Nephron (organoid): ENCODE results near the gene TRIM28.
"Not testable (repeated sequence)": the region's sequence is repeated elsewhere in the genome, so short reads cannot be mapped to it uniquely, and the experiment has no call there.

ENCODE experiments used
- H3K27ac Mint-ChIP-seq, 3 experiments: 2 replicates each; pipeline ENCODE4 v1.8.0; 2020; ENCODE audit warnings: mixed read lengths in 3 of 3, mild to moderate bottlenecking in 2 of 3, moderate library complexity in 1 of 3
- H3K27me3 Mint-ChIP-seq: 2 replicates; pipeline ENCODE4 v1.8.0; 2021; ENCODE audit warnings: low read depth, mild to moderate bottlenecking, moderate library complexity, mixed read lengths
- H3K36me3 Mint-ChIP-seq: 2 replicates; pipeline ENCODE4 v1.8.0; 2020; ENCODE audit warnings: low read depth, mixed read lengths
- H3K4me1 Mint-ChIP-seq: 2 replicates; pipeline ENCODE4 v1.8.0; 2020; ENCODE audit warnings: mixed read lengths
- H3K4me3 Mint-ChIP-seq, 3 experiments: 2 replicates each; pipeline ENCODE4 v1.8.0; 2020; ENCODE audit warnings: mild to moderate bottlenecking in 3 of 3, mixed read lengths in 3 of 3, moderate library complexity in 2 of 3
- H3K9me3 Mint-ChIP-seq: 2 replicates; pipeline ENCODE4 v1.8.0; 2020; ENCODE audit warnings: mixed read lengths
- TF ChIP-seq, protein P1 (sequence below), 3 experiments: fragments of 200-600 bp; sonication (generic); IDR thresholded peaks; one replicate each; pipeline ENCODE4 v1.5.0; 2021; ENCODE audit warnings: antibody characterized with exemption in 3 of 3; ENCODE audit not compliant: unreplicated experiment in 3 of 3

The TRIM28 gene

DNA sequence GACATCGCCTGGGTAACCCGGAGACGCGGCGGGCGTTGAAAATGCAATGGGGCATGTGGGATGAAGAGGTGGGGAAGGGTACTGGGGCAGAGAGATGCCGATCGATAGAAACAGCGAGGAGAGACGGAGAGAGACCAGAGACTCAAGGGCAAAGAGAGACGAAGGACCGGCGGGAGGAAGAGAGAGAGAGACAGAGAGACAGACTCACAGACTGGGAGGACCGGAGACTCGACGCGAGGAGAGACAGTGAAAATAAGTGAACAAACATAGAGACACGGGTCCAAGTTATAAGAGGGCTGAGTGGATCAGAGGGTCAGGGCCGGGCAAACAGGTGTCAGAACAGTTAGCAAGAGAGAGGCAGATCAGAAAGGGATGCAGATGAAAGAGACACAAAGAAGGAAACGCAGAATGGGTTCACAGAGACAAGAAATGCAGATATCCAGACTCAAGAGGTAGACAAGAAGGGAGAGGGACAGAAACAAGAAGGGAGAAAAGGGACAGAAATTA is 29.8 kb downstream of the TRIM28 start:
- Mint-ChIP-seq H3K27ac (peak overlapping the region; percentile 95 to 99 (median 98)), H3K4me3 (peak overlapping the region; percentile 91 to 95 (median 92)), H3K4me1 (peaks cover 27% of the 10 kb centered on the region), H3K36me3 (peaks cover 6% of the 10 kb centered on the region), H3K27me3 (no peaks in the 10 kb centered on the region), H3K9me3 (no peaks in the 10 kb centered on the region)
- TF ChIP-seq, protein P1, sequence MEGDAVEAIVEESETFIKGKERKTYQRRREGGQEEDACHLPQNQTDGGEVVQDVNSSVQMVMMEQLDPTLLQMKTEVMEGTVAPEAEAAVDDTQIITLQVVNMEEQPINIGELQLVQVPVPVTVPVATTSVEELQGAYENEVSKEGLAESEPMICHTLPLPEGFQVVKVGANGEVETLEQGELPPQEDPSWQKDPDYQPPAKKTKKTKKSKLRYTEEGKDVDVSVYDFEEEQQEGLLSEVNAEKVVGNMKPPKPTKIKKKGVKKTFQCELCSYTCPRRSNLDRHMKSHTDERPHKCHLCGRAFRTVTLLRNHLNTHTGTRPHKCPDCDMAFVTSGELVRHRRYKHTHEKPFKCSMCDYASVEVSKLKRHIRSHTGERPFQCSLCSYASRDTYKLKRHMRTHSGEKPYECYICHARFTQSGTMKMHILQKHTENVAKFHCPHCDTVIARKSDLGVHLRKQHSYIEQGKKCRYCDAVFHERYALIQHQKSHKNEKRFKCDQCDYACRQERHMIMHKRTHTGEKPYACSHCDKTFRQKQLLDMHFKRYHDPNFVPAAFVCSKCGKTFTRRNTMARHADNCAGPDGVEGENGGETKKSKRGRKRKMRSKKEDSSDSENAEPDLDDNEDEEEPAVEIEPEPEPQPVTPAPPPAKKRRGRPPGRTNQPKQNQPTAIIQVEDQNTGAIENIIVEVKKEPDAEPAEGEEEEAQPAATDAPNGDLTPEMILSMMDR (IDR thresholded peaks at IDR 0.05; ENCODE audit: unreplicated experiment in 3 of 3) = no peak

DNA sequence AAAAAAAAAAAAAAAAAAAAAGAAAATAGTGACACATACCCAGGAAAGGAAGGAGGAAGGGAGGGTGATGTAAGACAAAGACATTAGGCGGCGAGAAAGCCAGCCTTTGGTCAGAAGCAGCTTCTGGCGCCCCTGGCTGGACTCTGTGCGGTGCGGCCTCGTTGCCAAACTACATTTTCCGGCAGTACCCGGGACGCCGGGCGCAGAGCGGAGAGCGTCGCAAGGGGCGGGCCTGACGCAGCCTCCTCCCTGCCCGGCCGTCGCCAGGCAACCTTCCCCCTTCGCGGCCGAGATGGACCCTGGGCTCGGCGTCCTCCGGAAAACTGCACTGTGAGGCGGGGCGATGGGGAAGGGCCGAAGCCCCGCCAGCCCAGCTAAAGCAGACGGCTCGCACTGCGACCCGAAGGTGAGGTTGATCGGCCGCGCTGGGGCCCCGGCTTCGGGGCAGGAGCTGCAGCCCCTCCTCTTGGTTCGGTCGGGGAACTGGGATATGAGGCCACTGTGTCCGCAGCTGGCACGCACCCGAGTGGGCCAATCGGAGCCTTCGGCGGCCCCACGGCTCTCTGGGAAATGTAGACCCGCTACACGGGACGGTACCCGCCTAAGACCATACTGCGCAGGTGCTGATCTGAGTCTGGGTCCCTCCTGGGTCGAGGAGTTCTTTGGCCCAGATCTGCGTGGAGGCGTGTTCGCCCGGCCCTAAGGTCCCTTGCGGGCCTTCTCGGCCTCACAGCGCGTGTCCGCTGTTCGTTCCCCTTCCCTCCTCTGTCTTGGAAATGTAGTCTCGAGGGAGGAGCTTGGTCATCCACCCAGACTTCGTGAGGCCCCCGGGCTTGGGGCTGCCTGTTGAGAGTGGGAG is 31.5 kb downstream of the TRIM28 start:
- Mint-ChIP-seq H3K4me3 (peak overlapping the region; percentile 92 to 95 (median 92)), H3K27ac (peak overlapping the region; percentile 98 to 99 (median 99))
- TF ChIP-seq, protein P1 (IDR thresholded peaks at IDR 0.05; ENCODE audit: unreplicated experiment in 3 of 3) = peak in 1 of 3 experiments; percentile 26

DNA sequence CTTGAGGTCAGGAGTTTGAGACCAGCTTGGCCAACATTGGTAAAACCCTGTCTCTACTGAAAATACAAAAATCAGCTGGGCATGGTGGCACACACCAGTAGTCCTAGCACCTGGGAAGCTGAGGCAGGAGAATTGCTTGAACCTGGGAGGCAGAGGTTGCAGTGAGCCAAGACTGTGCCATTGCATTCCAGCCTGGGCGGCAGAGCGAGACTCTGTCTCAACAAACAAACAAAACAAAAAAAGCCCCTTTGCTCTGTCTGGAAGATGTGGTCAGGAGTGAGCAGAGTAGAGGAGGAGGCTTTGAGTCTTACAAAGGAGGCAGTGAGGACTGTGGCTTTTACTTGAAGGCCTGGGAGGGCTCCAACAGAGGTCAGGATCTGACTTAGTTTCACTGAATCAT is 33.7 kb downstream of the TRIM28 start:
- not testable (repeated sequence) for H3K27me3 Mint-ChIP-seq

More for the DNA sequence above, 31.5 kb downstream of the TRIM28 start:
- H3K4me1 Mint-ChIP-seq = peaks cover 37% of the 10 kb centered on the region
- no peaks in the 10 kb centered on the region for H3K9me3 Mint-ChIP-seq
- no peaks in the 10 kb centered on the region for H3K27me3 Mint-ChIP-seq
- peaks cover 6% of the 10 kb centered on the region for H3K36me3 Mint-ChIP-seq

DNA sequence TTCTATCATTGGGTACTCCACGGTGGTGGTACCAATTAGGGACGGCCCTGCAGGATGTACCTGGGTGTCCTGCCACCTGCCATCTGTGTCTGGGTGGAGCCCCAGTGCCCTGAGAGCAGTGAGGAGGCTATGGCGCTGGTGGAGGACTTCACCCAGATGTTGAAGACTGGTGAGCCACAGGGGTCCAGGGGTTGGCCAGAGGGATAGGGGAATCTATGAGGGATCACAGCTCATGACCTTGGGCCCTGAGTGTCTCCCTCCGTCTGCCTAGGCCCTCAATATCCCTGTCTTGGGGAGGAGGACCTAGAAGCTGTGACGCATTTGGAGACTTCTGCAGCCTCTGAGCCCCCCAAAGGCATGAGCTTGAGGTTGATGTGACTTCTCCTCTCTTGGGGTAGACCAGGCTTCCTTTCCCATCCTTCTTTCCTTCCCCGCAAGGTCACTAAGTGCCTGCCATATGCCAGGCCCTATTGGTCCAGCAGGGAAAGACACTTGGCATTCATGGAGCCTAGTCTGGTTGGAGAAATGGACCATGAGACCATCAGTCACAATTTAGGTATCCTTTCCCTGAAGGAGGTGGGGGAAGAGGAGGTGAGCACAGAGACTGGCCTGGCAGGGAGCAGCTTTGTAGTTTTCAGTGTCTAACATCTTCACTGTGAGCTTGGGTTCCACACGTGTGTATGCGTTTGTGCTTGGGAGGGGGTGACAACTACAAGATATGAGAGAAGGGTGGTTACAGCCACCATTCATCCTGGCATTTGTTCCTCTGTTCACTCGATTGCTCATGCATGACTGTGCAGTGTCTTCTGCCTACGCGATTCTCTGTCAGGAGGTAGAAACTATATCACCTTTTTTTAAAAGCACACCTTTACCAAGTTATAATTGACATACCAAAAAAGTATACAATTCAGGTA is 34.4 kb downstream of the TRIM28 start:
- Mint-ChIP-seq H3K9me3 (no peaks in the 10 kb centered on the region), H3K27me3 (no peaks in the 10 kb centered on the region), H3K27ac (peak overlapping the region; percentile 59 to 73 (median 66)), H3K4me1 (peaks cover 36% of the 10 kb centered on the region), H3K36me3 (peaks cover 14% of the 10 kb centered on the region), H3K4me3 (peak overlapping the region; percentile 55 to 74 (median 69))
- TF ChIP-seq, protein P1 (IDR thresholded peaks at IDR 0.05; ENCODE audit: unreplicated experiment in 3 of 3) = no peak

More for the DNA sequence above, 33.7 kb downstream of the TRIM28 start:
- peaks cover 37% of the 10 kb centered on the region for H3K4me1 Mint-ChIP-seq
- peak overlapping the region in 1 of 3 experiments; percentile 11 for H3K27ac Mint-ChIP-seq
- not testable (repeated sequence) for H3K4me3 Mint-ChIP-seq, H3K9me3 Mint-ChIP-seq, H3K36me3 Mint-ChIP-seq

GRCh38 chr19:58579473-58580142 is 35.7 kb downstream of the TRIM28 start:
- TF ChIP-seq, protein P1 (IDR thresholded peaks at IDR 0.05; ENCODE audit: unreplicated experiment in 3 of 3) = no peak
- peaks cover 15% of the 10 kb centered on the region for H3K36me3 Mint-ChIP-seq
- peak overlapping the region; percentile 59 to 73 (median 66) for H3K27ac Mint-ChIP-seq
- peak overlapping the region in 1 of 3 experiments; percentile 74 for H3K4me3 Mint-ChIP-seq
- no peaks in the 10 kb centered on the region for H3K27me3 Mint-ChIP-seq
- peaks cover 29% of the 10 kb centered on the region for H3K4me1 Mint-ChIP-seq
- no peaks in the 10 kb centered on the region for H3K9me3 Mint-ChIP-seq
